MCF 10A (cell line): Measurements from ENCODE around the gene CNTNAP4. TPM values are rescaled to one million over a fixed set of nuclear protein-coding genes. Genes with fewer than 3 reads are reported as not detected.

Experiments
- BruUV-seq: library from RNA; stranded (reverse); fragments of 400-500 nt; replicated peaks from 2 replicates; lab custom pipeline; 2021; lab: Mats Ljungman, UMichigan
- CTCF ChIA-PET: fragments of 300-600 bp; sonication (Branson Sonifier 250); formaldehyde crosslinking; extraction: SDS; loops from one replicate; lab custom pipeline; 2021; ENCODE audit warnings: antibody characterized with exemption, inconsistent platforms; lab: Yijun Ruan, JAX
- POLR2A ChIA-PET: fragments of 300-600, 350-650 bp; sonication (Branson Sonifier 250); formaldehyde crosslinking; extraction: SDS; loops from one replicate; lab custom pipeline; 2020; ENCODE audit warnings: antibody characterized with exemption, inconsistent platforms; lab: Yijun Ruan, JAX
- DNase-seq: peaks from one replicate; pipeline ENCODE4 v3.0.0-alpha.2; 2018; ENCODE audit not compliant: unreplicated experiment
- H3K27ac Mint-ChIP-seq: one replicate; pipeline ENCODE4 v1.8.0; 2022; ENCODE audit warnings: mild to moderate bottlenecking, low read depth, mixed read lengths; ENCODE audit not compliant: unreplicated experiment
- H3K27me3 Mint-ChIP-seq: one replicate; pipeline ENCODE4 v1.8.0; 2022; ENCODE audit warnings: mixed read lengths; ENCODE audit not compliant: insufficient read depth, unreplicated experiment
- H3K36me3 Mint-ChIP-seq: one replicate; pipeline ENCODE4 v1.8.0; 2022; ENCODE audit warnings: mild to moderate bottlenecking, moderate library complexity, mixed read lengths; ENCODE audit not compliant: insufficient read depth, unreplicated experiment
- H3K4me1 Mint-ChIP-seq: one replicate; pipeline ENCODE4 v1.8.0; 2022; ENCODE audit warnings: mixed read lengths; ENCODE audit not compliant: insufficient read depth, unreplicated experiment
- H3K4me3 Mint-ChIP-seq: one replicate; pipeline ENCODE4 v1.8.0; 2022; ENCODE audit warnings: mild to moderate bottlenecking, moderate library complexity, mixed read lengths; ENCODE audit not compliant: unreplicated experiment
- H3K9me3 Mint-ChIP-seq: one replicate; pipeline ENCODE4 v1.8.0; 2022; ENCODE audit warnings: mixed read lengths; ENCODE audit not compliant: unreplicated experiment
- intact Hi-C: fragments of 100-400 bp; cut with micrococcal nuclease; formaldehyde crosslinking; loops from 2 replicates; pipeline ENCODE4 v1.14.1; 2022
- total RNA-seq: library from RNA; stranded (reverse); gene quantifications from 2 replicates; pipeline ENCODE4 v1.2.3, GENCODE V29; 2022
- TF ChIP-seq, protein P1 (sequence below): fragments of 200-600 bp; IDR thresholded peaks from one replicate; pipeline ENCODE4 v1.8.0; 2022; ENCODE audit warnings: antibody characterized with exemption, mild to moderate bottlenecking; ENCODE audit not compliant: unreplicated experiment

CNTNAP4 gene
- total RNA-seq, 1 experiment from 2014 or later: not detected

DNA sequence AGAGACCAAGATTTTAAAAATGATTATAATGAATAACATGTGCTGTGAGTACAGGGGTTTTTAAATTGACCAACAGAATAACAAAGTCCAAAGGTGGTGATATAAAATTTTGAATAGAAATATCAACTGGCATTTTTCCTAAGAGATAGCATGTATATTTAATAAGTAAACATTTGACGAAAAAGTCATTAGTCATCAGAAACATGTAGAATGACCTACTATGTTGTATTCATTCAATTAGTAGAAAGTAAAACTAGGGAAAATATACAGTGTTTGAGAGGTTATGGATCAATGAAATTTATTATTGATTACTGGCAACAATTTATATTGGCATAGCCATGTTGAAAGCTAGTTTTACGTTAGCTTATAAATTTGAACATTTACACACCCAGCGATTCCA lies 30.6 kb upstream of the CNTNAP4 start:
- no peak overlapping the region for H3K4me3 Mint-ChIP-seq
- no peaks in the 10 kb centered on the region for H3K36me3 Mint-ChIP-seq
- H3K9me3 Mint-ChIP-seq: peaks cover 12% of the 10 kb centered on the region
- H3K4me1 Mint-ChIP-seq: peaks cover 5% of the 10 kb centered on the region
- no peaks in the 10 kb centered on the region for H3K27me3 Mint-ChIP-seq
- no peak for DNase-seq
- CTCF ChIA-PET: interaction anchor here (0.6 kb wide), 1 partner anchor 419 kb away, joined by 3 read pairs; no protein-coding TSS in a partner anchor
- POLR2A ChIA-PET: no interaction called here
- no peak overlapping the region for H3K27ac Mint-ChIP-seq
- BruUV-seq: no TSS peak
- intact Hi-C loops: no loop called here
- TF ChIP-seq, protein P1, sequence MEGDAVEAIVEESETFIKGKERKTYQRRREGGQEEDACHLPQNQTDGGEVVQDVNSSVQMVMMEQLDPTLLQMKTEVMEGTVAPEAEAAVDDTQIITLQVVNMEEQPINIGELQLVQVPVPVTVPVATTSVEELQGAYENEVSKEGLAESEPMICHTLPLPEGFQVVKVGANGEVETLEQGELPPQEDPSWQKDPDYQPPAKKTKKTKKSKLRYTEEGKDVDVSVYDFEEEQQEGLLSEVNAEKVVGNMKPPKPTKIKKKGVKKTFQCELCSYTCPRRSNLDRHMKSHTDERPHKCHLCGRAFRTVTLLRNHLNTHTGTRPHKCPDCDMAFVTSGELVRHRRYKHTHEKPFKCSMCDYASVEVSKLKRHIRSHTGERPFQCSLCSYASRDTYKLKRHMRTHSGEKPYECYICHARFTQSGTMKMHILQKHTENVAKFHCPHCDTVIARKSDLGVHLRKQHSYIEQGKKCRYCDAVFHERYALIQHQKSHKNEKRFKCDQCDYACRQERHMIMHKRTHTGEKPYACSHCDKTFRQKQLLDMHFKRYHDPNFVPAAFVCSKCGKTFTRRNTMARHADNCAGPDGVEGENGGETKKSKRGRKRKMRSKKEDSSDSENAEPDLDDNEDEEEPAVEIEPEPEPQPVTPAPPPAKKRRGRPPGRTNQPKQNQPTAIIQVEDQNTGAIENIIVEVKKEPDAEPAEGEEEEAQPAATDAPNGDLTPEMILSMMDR: no peak

DNA sequence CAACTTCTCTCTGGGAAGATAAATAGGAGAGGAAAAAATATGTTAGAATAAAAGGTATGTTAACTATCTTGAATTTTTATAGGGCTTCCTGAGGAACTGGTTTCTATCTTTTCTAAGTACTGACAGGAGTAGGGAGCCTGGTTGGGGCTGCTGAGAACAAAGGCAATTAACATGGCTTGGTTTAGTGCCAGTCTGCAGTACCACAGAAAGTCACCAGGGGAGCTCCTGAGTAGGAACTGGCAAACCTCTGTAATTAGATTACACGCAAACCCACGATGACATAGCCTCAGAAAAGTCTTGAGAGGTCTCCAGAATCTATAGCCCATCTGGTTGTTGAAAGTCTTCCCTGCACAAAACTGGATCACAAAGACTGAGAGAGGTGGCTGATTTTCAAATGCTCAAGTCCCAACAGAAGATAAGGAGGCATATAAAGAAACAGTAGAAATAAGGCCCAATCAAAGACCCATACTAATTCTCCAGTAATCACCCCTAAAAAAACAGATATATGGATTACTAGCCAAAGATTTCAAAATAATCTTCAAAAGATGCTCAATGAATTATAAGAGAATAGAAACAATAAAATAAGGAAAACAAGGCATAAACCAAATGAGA lies 11.7 kb upstream of the CNTNAP4 start:
- H3K27ac Mint-ChIP-seq: no peak overlapping the region
- no peak overlapping the region for H3K4me3 Mint-ChIP-seq
- H3K4me1 Mint-ChIP-seq: peaks cover 8% of the 10 kb centered on the region
- peak; percentile 52 for DNase-seq
- TF ChIP-seq, protein P1: peak; percentile 40
- ChIA-PET CTCF (no interaction called here), POLR2A (interaction anchor here (0.7 kb wide), 1 partner anchor 878 kb away, joined by 3 read pairs; no protein-coding TSS in a partner anchor)
- no TSS peak for BruUV-seq
- H3K36me3 Mint-ChIP-seq: no peaks in the 10 kb centered on the region
- intact Hi-C loops: no loop called here
- H3K27me3 Mint-ChIP-seq: no peaks in the 10 kb centered on the region
- peaks cover 26% of the 10 kb centered on the region for H3K9me3 Mint-ChIP-seq

DNA sequence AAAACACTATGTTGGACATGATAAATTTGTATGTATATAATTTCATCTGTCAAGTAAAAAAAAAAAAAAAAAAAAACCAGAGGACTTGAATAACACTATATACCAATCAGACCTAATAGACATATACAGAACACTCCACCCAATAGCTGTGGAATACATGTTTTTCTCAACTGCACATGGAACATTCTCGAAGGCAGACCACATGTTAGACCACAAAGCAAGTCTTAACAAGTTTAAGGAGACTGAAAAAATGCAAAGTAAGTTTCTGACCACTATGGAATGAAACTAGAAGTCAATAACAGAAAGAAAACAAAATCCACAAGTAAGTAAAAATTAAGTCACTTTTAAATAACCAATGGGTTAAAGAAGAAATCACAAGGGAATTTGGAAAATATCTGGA lies 8.4 kb upstream of the CNTNAP4 start:
- no peaks in the 10 kb centered on the region for H3K36me3 Mint-ChIP-seq

DNA sequence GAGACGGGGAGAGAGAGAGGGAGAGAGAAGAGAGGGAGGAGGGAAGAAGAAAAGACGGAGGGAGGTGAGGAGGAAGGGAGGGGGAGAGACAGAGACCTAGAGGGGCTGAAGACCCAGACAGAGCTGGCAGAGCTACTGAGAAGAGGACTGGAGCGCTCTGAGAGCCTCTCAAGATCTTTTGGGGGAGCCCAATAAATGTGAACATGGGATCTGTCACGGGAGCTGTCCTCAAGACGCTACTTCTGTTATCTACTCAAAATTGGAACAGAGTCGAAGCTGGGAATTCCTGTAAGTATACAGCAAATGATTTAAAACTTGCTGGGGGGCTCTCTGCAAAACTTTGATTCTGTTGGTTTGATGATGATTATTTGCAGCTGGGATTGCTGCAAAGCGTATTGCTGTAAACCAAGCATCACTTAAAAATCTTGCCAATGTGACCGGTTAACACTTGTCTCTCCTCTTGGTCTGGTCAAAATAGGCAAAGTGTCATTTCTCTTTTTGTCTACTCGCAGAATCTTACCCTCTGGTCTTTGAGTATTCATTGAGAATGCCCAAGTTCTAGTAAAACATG lies 344 bp downstream of the CNTNAP4 start:
- H3K4me3 Mint-ChIP-seq: peak overlapping the region; percentile 28
- intact Hi-C loops: loop anchor here (2.0 to 5.0 kb wide), 3 partner anchors 477 to 605 kb away; no protein-coding TSS in a partner anchor

More for the DNA sequence above, 8.4 kb upstream of the CNTNAP4 start:
- no TSS peak for BruUV-seq
- Mint-ChIP-seq H3K4me3 (no peak overlapping the region), H3K27me3 (no peaks in the 10 kb centered on the region), H3K9me3 (peaks cover 41% of the 10 kb centered on the region), H3K4me1 (peaks cover 8% of the 10 kb centered on the region), H3K27ac (peak overlapping the region; percentile 86)
- CTCF ChIA-PET: no interaction called here
- intact Hi-C loops: no loop called here
- TF ChIP-seq, protein P1: no peak
- peak; percentile 11 for DNase-seq
- POLR2A ChIA-PET: no interaction called here

More for the DNA sequence above, 344 bp downstream of the CNTNAP4 start:
- H3K9me3 Mint-ChIP-seq: no peaks in the 10 kb centered on the region
- DNase-seq: no peak
- BruUV-seq: no TSS peak
- peaks cover 15% of the 10 kb centered on the region for H3K27me3 Mint-ChIP-seq
- H3K27ac Mint-ChIP-seq: no peak overlapping the region
- POLR2A ChIA-PET: interaction anchor here (0.6 kb wide), 1 partner anchor 549 kb away, joined by 3 read pairs; no protein-coding TSS in a partner anchor
- H3K36me3 Mint-ChIP-seq: no peaks in the 10 kb centered on the region
- TF ChIP-seq, protein P1: no peak
- CTCF ChIA-PET: interaction anchor here (0.5 to 8.5 kb wide), 9 partner anchors 20 to 892 kb away, joined by 3 to 86 read pairs (median 7); no protein-coding TSS in a partner anchor
- peaks cover 9% of the 10 kb centered on the region for H3K4me1 Mint-ChIP-seq
